OCI-LY1 (cell line): Measurements from ENCODE around the gene HSPA12A.
"Not testable (repeated sequence)": the region's sequence is repeated elsewhere in the genome, so short reads cannot be mapped to it uniquely, and the experiment has no call there.

Experiments used
- H2AFZ ChIP-seq: fragments of 200-600 bp; sonication (generic), shearing (Covaris generic); 2 replicates; pipeline ENCODE4 v1.6.0; 2014; ENCODE audit warnings: antibody characterized with exemption, mild to moderate bottlenecking, low read length
- H3F3A ChIP-seq: fragments of 200-600 bp; sonication (generic), shearing (Covaris generic); 2 replicates; pipeline ENCODE4 v1.6.0; 2014; ENCODE audit warnings: mild to moderate bottlenecking, antibody characterized with exemption, low read length, moderate library complexity; ENCODE audit not compliant: insufficient read depth
- H3K27ac ChIP-seq: fragments of 200-600 bp; sonication (generic); 2 replicates; pipeline ENCODE4 v1.5.1; 2014; ENCODE audit warnings: low read length, mixed run types, mild to moderate bottlenecking, low read depth; ENCODE audit not compliant: poor library complexity, severe bottlenecking
- H3K27me3 ChIP-seq: fragments of 200-600 bp; sonication (generic); 2 replicates; pipeline ENCODE4 v1.6.0; 2014; ENCODE audit warnings: antibody characterized with exemption, mild to moderate bottlenecking, low read length, moderate library complexity; ENCODE audit not compliant: insufficient read depth
- H3K36me3 ChIP-seq: fragments of 200-600 bp; sonication (generic); 2 replicates; pipeline ENCODE4 v1.6.1; 2014; ENCODE audit warnings: mild to moderate bottlenecking, antibody characterized with exemption, low read length, moderate library complexity, mixed read lengths; ENCODE audit not compliant: insufficient read depth
- H3K4me1 ChIP-seq: fragments of 200-600 bp; sonication (generic); 2 replicates; pipeline ENCODE4 v1.5.1; 2014; ENCODE audit warnings: mild to moderate bottlenecking, low read length, moderate library complexity; ENCODE audit not compliant: insufficient read depth, severe bottlenecking
- H3K4me2 ChIP-seq: fragments of 200-600 bp; sonication (generic), shearing (Covaris generic); 2 replicates; pipeline ENCODE4 v1.6.1; 2014; ENCODE audit warnings: low read length
- H3K4me3 ChIP-seq: fragments of 200-600 bp; sonication (generic); 2 replicates; pipeline ENCODE4 v1.5.1; 2014; ENCODE audit warnings: low read length, low read depth, mild to moderate bottlenecking, mixed read lengths; ENCODE audit not compliant: poor library complexity, severe bottlenecking
- H3K79me2 ChIP-seq: fragments of 200-600 bp; shearing (Covaris generic); 2 replicates; pipeline ENCODE4 v1.6.1; 2016; ENCODE audit warnings: mixed run types, low read length, mixed read lengths; ENCODE audit not compliant: insufficient read depth
- H3K9ac ChIP-seq: fragments of 200-600 bp; sonication (generic), shearing (Covaris generic); 2 replicates; pipeline ENCODE4 v1.6.1; 2014; ENCODE audit warnings: mild to moderate bottlenecking, low read length, mixed read lengths
- H3K9me2 ChIP-seq: fragments of 200-600 bp; sonication (generic), shearing (Covaris generic); 2 replicates; pipeline ENCODE4 v1.6.1; 2014; ENCODE audit warnings: low read depth, mild to moderate bottlenecking, low read length, mixed read lengths
- H3K9me3 ChIP-seq: fragments of 200-600 bp; shearing (Covaris generic); 2 replicates; pipeline ENCODE4 v1.6.1; 2014; ENCODE audit warnings: low read length, mixed read lengths
- H4K20me1 ChIP-seq: fragments of 200-600 bp; sonication (generic), shearing (Covaris generic); 2 replicates; pipeline ENCODE4 v1.6.0; 2016; ENCODE audit warnings: mild to moderate bottlenecking, low read length; ENCODE audit not compliant: insufficient read depth
- CTCF ChIP-seq: fragments of 200-600 bp; sonication (generic), shearing (Covaris generic); IDR thresholded peaks from 2 replicates; pipeline ENCODE4 v1.5.1; 2017; ENCODE audit warnings: mild to moderate bottlenecking, antibody characterized with exemption, low read length, moderate library complexity, mixed read lengths
- EZH2 ChIP-seq: fragments of 200-600 bp; sonication (generic), shearing (Covaris generic); IDR thresholded peaks from 2 replicates; pipeline ENCODE4 v1.8.0; 2017; ENCODE audit warnings: borderline replicate concordance, mixed run types, mild to moderate bottlenecking, antibody characterized with exemption, low read length, moderate library complexity, mixed read lengths

Gene HSPA12A

GRCh38 chr10:116713846-116714245 is 28.5 kb downstream of the HSPA12A start:
- no peaks in the 10 kb centered on the region for H3K9me3 ChIP-seq
- no peaks in the 10 kb centered on the region for H3K36me3 ChIP-seq
- no peaks in the 10 kb centered on the region for H3K4me1 ChIP-seq
- H3K4me2 ChIP-seq, result no peak overlapping the region
- no peaks in the 10 kb centered on the region for H4K20me1 ChIP-seq
- no peak overlapping the region for H3K9ac ChIP-seq
- no peak overlapping the region for H2AFZ ChIP-seq
- H3K27me3 ChIP-seq, result 0 out of 2 replicates have a peak, but pooled peaks cover under 1% of the 10 kb centered on the region
- no peak overlapping the region for H3K4me3 ChIP-seq
- no peak overlapping the region for H3K27ac ChIP-seq
- H3K79me2 ChIP-seq, result no peaks in the 10 kb centered on the region
- H3F3A ChIP-seq, result no peaks in the 10 kb centered on the region
- no peaks in the 10 kb centered on the region for H3K9me2 ChIP-seq
- TF ChIP-seq CTCF (no peak), EZH2 (no peak)

- no peak overlapping the region for H2AFZ ChIP-seq
- no peaks in the 10 kb centered on the region for H4K20me1 ChIP-seq
- H3K27me3 ChIP-seq, result no peaks in the 10 kb centered on the region
- no peak overlapping the region for H3K27ac ChIP-seq
- no peaks in the 10 kb centered on the region for H3F3A ChIP-seq
- no peak for TF ChIP-seq CTCF
- no peaks in the 10 kb centered on the region for H3K36me3 ChIP-seq
- no peak overlapping the region for H3K4me3 ChIP-seq
- no peaks in the 10 kb centered on the region for H3K79me2 ChIP-seq
- H3K9me3 ChIP-seq, result no peaks in the 10 kb centered on the region
- H3K4me2 ChIP-seq, result no peak overlapping the region
- no peaks in the 10 kb centered on the region for H3K4me1 ChIP-seq
- H3K9me2 ChIP-seq, result no peaks in the 10 kb centered on the region
- H3K9ac ChIP-seq, result no peak overlapping the region
Measured at GRCh38 chr10:116712989-116713543, 29.3 kb downstream of the HSPA12A start.

- Histone ChIP-seq H3K4me1 (no peaks in the 10 kb centered on the region), H4K20me1 (no peaks in the 10 kb centered on the region), H3K36me3 (no peaks in the 10 kb centered on the region), H3K9ac (no peak overlapping the region), H3K27me3 (no peaks in the 10 kb centered on the region), H3K9me2 (no peaks in the 10 kb centered on the region), H3F3A (no peaks in the 10 kb centered on the region), H2AFZ (no peak overlapping the region), H3K27ac (no peak overlapping the region), H3K4me3 (no peak overlapping the region), H3K4me2 (no peak overlapping the region), H3K9me3 (no peaks in the 10 kb centered on the region), H3K79me2 (no peaks in the 10 kb centered on the region)
- TF ChIP-seq CTCF, result no peak
- no peak for TF ChIP-seq EZH2
Measured at GRCh38 chr10:116712519-116712918, 29.8 kb downstream of the HSPA12A start.

- not testable (repeated sequence) for H3K79me2 ChIP-seq, H3K4me1 ChIP-seq, H3F3A ChIP-seq, H3K4me3 ChIP-seq, H3K27ac ChIP-seq, H3K27me3 ChIP-seq, H3K36me3 ChIP-seq, H2AFZ ChIP-seq, H4K20me1 ChIP-seq, H3K9me3 ChIP-seq, H3K4me2 ChIP-seq, H3K9ac ChIP-seq, H3K9me2 ChIP-seq
Measured at GRCh38 chr10:116711803-116712202, 30.6 kb downstream of the HSPA12A start.
